Heart left ventricle (tissue), 16 donors: ENCODE data around the gene BCL2. TPM values are rescaled to one million over a fixed set of nuclear protein-coding genes. Genes with fewer than 3 reads are reported as not detected.

Experiments
- ATAC-seq, 4 donors: fragments of 200-7000 bp; cut with Tn5 transposase; one replicate each; pipeline ENCODE4 v1.9.1; 2020 to 2022; ENCODE audit warnings: moderate library complexity in 4 of 4, mild to moderate bottlenecking in 3 of 4, moderate number of reproducible peaks in 1 of 4
- DNase-seq, 5 donors: peaks; one replicate each; pipeline ENCODE4 v3.0.0-alpha.2; 2020
- H3K27ac ChIP-seq, 12 donors: fragments of 200-600 bp; sonication (generic) in 4 of 12; one replicate each; pipeline versions ENCODE4 v1.5.0 to v1.8.0; 2016 to 2022; ENCODE audit warnings: mild to moderate bottlenecking in 2 of 12
- H3K27me3 ChIP-seq, 9 donors: fragments of 200-600 bp; sonication (generic) in 2 of 9; one replicate each; pipeline versions ENCODE4 v1.5.1 to v1.8.0; 2016 to 2022; ENCODE audit warnings: mild to moderate bottlenecking in 3 of 9
- H3K36me3 ChIP-seq, 9 donors: fragments of 200-600 bp; sonication (generic) in 2 of 9; one replicate each; pipeline versions ENCODE4 v1.5.0 to v1.8.0; 2018 to 2022; ENCODE audit warnings: mild to moderate bottlenecking in 2 of 9
- H3K4me1 ChIP-seq, 12 donors: fragments of 200-600 bp; sonication (generic) in 4 of 12; one replicate each; pipeline versions ENCODE4 v1.5.0 to v1.8.0; 2016 to 2022; ENCODE audit warnings: mild to moderate bottlenecking in 3 of 12
- H3K4me3 ChIP-seq, 12 donors: fragments of 200-600 bp; sonication (generic) in 4 of 12; one replicate each; pipeline versions ENCODE4 v1.5.0 to v1.8.0; 2017 to 2022; ENCODE audit warnings: mild to moderate bottlenecking in 9 of 12, moderate library complexity in 4 of 12
- H3K9me3 ChIP-seq, 12 donors: fragments of 200-600 bp; sonication (generic) in 4 of 12; one replicate each; pipeline versions ENCODE4 v1.5.0 to v1.8.0; 2016 to 2022; ENCODE audit warnings: mild to moderate bottlenecking in 1 of 12
- POLR2A ChIP-seq, 2 donors: fragments of 450-650 bp; IDR thresholded peaks; one replicate each; pipeline ENCODE4 v1.6.1; 2017; ENCODE audit warnings: antibody characterized with exemption in 2 of 2, mild to moderate bottlenecking in 2 of 2, moderate library complexity in 2 of 2
- WGBS, 4 donors: extraction: QIAGEN DNeasy Blood & Tissue Kit in 2 of 4; methylation state at CpG; one replicate each; pipeline versions ENCODE4 v1.1.5 to v1.1.7; 2013 to 2018; 5-methylcytosine and 5-hydroxymethylcytosine counted together
- intact Hi-C, 10 donors: fragments of 100-400 bp; cut with DNase I; formaldehyde crosslinking; loops; one replicate each; pipeline versions ENCODE4 v1.11.1 to v1.14.2; 2022
- polyA plus RNA-seq, 2 donors: library from polyadenylated mRNA; stranded (reverse); fragments of 200-250 nt; gene quantifications; one replicate each; pipeline ENCODE4 v1.2.3, GENCODE V29; 2013
- total RNA-seq, 9 donors: library from RNA; depleted of rRNA in 2 of 9; stranded (reverse); fragments of >200 nt in 2 of 9; fragmentation: NEBNext Ultra II Directional in 3 of 9; extraction: Animal tissue kit (Norgen Biotek cat#: 25700) in 3 of 9; gene quantifications; one replicate each; pipeline versions ENCODE4 v1.1.0 to v1.2.4, GENCODE V29; 2016 to 2023
- TF ChIP-seq, protein P1 (sequence below), 12 donors: fragments of 200-600 bp; sonication (generic) in 4 of 12; IDR thresholded peaks; one replicate each; pipeline versions ENCODE4 v1.5.0 to v1.8.0; 2018 to 2022; ENCODE audit warnings: antibody characterized with exemption in 12 of 12, mild to moderate bottlenecking in 5 of 12
- donor health status: ischemic (EF 13 %, LVEDD 7.1; RV severe dilation, severe dysfunction).
- donor health status: healthy with polysubstance abuse.
- donor health status: DM: no; HTN: yes; CAD: no.
- donor health status: DM: no; HTN: no; CAD: no.
- donor health status: ischemic (EF 25% LVEDD 6.9; RV normal size, moderate dysfunction).
- donor health status: ischemic (EF 25% LVEDD 5.7; RV mildly dilated, moderate dysfunction).
- donor health status: healthy.
- donor health status: DM: yes; HTN: yes; CAD: no.
- donor health status: ischemic (EF 35%, LVEDD 5.7; RV mildly dilated, moderate dysfunction).
- donor health status: nonischemic (EF 11% LVEDD 7.7; RV severe dilation, severe dysfunction).
- donor health status: DM: yes; HTN: yes; CAD: no.
- donor health status: PGD.
- donor health status: ischemic (EF 29% LVEDD 5.4; RV normal size, mild dysfunction).
- donor health status: nonischemic (EF 23%, LVEDD 6.1; RV moderate dilation, normal function).

BCL2 gene
- total and polyA plus RNA-seq, 11 donors, result 2.9 to 24.2 (median 8.9) TPM

GRCh38 chr18:63238693-63239075 is 80.9 kb downstream of the BCL2 start:
- H3K9me3 ChIP-seq, result no peaks in the 10 kb centered on the region
- TF ChIP-seq, protein P1, sequence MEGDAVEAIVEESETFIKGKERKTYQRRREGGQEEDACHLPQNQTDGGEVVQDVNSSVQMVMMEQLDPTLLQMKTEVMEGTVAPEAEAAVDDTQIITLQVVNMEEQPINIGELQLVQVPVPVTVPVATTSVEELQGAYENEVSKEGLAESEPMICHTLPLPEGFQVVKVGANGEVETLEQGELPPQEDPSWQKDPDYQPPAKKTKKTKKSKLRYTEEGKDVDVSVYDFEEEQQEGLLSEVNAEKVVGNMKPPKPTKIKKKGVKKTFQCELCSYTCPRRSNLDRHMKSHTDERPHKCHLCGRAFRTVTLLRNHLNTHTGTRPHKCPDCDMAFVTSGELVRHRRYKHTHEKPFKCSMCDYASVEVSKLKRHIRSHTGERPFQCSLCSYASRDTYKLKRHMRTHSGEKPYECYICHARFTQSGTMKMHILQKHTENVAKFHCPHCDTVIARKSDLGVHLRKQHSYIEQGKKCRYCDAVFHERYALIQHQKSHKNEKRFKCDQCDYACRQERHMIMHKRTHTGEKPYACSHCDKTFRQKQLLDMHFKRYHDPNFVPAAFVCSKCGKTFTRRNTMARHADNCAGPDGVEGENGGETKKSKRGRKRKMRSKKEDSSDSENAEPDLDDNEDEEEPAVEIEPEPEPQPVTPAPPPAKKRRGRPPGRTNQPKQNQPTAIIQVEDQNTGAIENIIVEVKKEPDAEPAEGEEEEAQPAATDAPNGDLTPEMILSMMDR (IDR thresholded peaks at IDR 0.05), result no peak
- TF ChIP-seq POLR2A (IDR thresholded peaks at IDR 0.05), result no peak
- peak overlapping the region in 10 of 12 donors; percentile 46 to 90 (median 74) for H3K27ac ChIP-seq
- H3K36me3 ChIP-seq, result no peaks in the 10 kb centered on the region
- ATAC-seq (no peak), DNase-seq (no peak)
- H3K4me3 ChIP-seq, result no peak overlapping the region
- no peaks in the 10 kb centered on the region for H3K27me3 ChIP-seq
- intact Hi-C loops, result no loop called here
- peaks cover 0 to 39% (median 18%) of the 10 kb centered on the region in 12 donors for H3K4me1 ChIP-seq
- 86 to 93% (median 90%) methylated on average over 9 of the region's 9 CpGs for WGBS, 4 donors

DNA sequence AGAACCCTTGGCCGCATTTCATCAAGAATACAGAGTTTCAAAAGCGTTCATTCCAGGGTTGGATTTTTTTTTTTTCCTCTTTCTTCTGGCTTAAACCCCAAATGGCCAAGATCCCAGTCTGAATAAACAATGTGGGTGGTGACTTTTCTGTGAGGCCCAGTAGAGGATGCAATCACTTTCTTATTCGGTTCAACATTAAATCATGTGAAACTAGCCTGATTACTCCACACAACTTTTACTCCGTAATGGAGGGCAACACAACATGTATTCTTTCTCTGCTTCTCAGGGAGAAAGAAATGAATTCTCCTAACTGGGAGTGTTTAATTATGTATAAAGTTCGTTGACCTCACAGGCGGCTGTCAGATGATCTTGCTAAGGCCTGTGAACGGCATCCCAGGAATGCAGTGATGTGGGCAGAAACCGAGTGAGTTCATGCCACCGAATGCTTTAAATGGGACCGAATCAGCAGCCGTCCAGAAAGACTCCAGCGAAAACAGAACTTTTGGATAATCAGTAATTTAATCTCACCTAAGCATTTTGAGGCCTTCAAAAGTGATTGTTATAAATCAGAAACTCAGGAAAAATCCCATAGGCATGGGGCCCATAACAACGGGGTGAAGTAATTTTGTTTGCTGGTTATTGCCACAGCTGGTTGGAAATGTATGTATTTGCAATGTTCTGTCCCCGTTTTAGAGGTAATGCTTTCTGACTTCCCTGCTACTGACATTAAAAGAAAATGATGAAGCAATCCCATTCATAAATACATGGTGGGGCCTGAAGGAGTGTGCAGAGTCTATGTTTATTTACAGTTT is 81.5 kb downstream of the BCL2 start:
- no peaks in the 10 kb centered on the region for H3K36me3 ChIP-seq
- intact Hi-C loops, result no loop called here
- TF ChIP-seq POLR2A (IDR thresholded peaks at IDR 0.05), result no peak
- TF ChIP-seq, protein P1 (IDR thresholded peaks at IDR 0.05), result no peak
- H3K4me1 ChIP-seq, result peaks cover 0 to 39% (median 18%) of the 10 kb centered on the region in 12 donors
- H3K9me3 ChIP-seq, result no peaks in the 10 kb centered on the region
- peak overlapping the region; percentile 7 to 90 (median 71) for H3K27ac ChIP-seq
- WGBS, 4 donors, result 30 to 45% (median 36%) methylated on average over 14 of the region's 14 CpGs
- no peaks in the 10 kb centered on the region for H3K27me3 ChIP-seq
- ATAC-seq, result peak; percentile 59 to 80 (median 68)
- H3K4me3 ChIP-seq, result peak overlapping the region in 5 of 12 donors; percentile 4 to 21 (median 13)
- peak in 4 of 5 donors; percentile 30 to 52 (median 44) for DNase-seq

DNA sequence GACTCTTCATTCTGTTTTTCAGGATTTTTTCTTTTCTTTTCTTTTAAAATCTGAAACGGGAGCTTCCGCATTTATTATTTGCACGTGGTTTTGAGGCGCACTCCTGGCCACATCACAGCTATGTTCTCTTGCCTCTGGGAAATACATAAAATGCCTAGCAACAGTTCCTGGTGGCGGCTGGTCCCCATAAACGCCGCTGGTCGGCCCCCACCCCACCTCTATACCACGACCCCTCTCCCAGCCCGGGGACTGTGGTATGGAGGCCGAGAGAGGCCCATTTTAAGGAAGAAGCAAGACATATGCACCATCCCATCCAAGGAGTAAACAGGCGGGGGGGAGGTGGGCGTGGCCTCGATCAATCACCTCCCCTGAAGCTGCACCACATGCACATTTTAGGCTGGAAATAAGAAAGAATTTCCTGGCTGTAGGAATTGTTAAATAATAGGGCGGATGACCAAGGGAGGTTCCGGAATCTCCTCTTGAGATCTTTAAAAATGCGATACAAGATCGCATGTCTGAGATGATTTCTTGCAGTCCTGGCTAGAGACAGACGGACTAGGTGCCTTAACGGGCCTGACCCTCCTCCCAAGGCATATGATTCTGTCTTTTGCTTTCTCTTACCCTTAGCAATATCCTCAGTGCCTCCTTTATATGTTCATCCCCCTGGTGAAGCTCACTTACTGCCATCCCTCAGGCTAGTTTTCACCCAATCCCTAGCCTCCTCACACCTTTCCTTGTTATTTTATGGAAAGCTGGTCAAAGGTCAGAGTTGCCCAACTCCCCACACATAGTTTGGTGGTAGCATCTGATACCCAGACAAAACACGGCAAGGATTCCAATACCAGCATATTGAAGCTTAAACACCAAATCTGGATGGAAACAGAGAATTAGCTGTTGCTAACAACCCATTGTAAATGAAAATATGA is 82.4 kb downstream of the BCL2 start:
- ATAC-seq (peak in 3 of 4 donors; percentile 30 to 40 (median 31)), DNase-seq (peak in 3 of 5 donors; percentile 13 to 34 (median 25))
- Histone ChIP-seq H3K36me3 (no peaks in the 10 kb centered on the region), H3K4me3 (peak overlapping the region in 4 of 12 donors; percentile 13 to 36 (median 18)), H3K27ac (peak overlapping the region; percentile 7 to 90 (median 71)), H3K4me1 (peaks cover 0 to 39% (median 18%) of the 10 kb centered on the region in 12 donors), H3K27me3 (no peaks in the 10 kb centered on the region), H3K9me3 (no peaks in the 10 kb centered on the region)
- WGBS, 4 donors, result 89 to 91% (median 90%) methylated on average over 21 of the region's 21 CpGs
- TF ChIP-seq, protein P1 (IDR thresholded peaks at IDR 0.05), result no peak
- no peak for TF ChIP-seq POLR2A (IDR thresholded peaks at IDR 0.05)
- intact Hi-C loops, result no loop called here
